Activated T-helper 1 cell treated with anti-CD3 and anti-CD28 coated beads, Interleukin-2, amount 50 U/mL, for 16 hours (primary cell): Measurements from ENCODE around the gene FOXO1.
A peak's percentile ranks its signal among the peaks of the same experiment; 100 is the strongest.

Experiments used
- DNase-seq, 2 donors: peaks; one replicate each; pipeline ENCODE4 v3.0.0-alpha.2; 2020; ENCODE audit warnings: low read depth in 1 of 2, low spot score in 1 of 2

Gene FOXO1

DNA sequence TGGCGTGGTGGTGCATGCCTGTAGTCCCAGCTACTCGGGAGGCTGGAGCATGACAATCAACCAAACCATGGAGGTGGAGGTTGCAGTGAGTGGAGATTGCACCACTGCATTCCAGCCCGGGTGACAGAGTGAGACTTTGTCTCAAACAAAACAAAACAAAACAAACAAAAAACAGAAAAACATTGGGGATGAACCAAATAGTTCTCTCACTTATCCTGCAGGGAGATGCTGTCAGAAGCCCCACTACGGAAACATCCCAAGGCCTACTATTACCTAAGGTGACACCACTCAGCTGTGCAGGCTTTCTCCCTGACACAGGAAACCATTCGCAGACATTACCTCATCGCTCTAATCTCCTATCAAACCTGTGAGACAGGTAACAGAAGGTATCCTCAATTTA lies 113.5 kb downstream of the FOXO1 start:
- DNase-seq, result no peak

GRCh38 chr13:40550130-40550529 lies 116.3 kb downstream of the FOXO1 start:
- DNase-seq, result no peak

DNA sequence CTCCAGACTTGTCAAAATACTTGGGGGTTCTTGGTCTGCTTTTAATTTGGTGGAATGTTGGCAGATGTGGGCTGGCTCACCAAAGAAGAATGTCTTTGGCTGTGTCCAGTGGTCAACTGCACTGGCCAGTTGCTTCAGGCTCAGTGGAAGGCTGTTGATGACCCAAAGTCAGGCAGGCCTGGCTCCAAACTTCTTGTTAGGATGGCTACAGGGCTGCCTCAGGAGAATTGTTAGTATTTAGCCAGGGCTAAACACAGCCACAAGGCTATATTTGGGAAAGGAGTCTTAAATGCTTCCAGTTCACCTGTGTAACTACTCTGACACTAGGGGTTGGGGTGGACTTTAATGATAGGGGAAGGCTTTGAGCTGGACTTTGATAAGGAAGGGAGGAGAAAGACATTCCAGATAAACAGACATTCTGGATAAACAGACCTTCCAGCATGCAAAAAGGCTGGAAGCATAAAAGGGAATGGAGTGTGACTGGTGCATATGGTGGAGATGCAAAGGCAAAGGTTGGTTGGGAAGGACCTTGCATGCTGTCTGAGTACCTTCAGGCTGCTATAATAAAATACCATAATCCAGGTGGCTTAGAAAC lies 116.8 kb downstream of the FOXO1 start:
- DNase-seq, result no peak

DNA sequence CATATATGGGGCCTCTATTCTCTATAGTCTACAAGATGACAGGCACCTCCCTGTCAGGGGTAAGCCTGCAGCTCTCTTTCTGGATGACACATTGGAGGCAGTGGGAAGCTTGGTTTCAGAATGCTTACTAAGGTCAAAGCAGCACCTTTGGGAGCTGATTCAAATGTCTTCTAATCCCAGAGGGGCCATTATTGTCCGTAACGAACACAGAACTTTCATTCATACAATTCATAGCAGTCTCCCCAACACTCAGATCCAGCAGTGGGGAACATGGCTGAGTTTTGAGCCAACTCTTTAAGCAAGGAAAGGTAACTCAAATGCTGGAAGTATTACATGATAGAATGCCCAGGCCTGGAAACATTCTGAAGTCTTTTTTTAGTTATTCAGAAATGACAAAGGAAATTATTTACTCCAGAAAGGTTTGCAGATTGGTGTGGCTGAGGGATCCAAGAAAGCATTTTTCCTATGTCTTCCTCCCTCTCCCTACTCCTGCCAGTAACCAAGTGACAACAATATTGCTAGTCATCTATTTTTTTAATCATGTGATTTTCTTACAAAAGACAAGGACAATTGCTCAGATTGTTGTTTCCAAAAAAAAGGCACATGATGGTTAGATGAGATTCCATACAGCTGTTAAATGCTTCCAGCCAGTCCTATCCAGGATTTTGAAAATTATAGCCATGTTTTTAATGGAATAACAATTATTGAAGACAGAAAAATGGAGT lies 118.7 kb downstream of the FOXO1 start:
- no peak for DNase-seq

DNA sequence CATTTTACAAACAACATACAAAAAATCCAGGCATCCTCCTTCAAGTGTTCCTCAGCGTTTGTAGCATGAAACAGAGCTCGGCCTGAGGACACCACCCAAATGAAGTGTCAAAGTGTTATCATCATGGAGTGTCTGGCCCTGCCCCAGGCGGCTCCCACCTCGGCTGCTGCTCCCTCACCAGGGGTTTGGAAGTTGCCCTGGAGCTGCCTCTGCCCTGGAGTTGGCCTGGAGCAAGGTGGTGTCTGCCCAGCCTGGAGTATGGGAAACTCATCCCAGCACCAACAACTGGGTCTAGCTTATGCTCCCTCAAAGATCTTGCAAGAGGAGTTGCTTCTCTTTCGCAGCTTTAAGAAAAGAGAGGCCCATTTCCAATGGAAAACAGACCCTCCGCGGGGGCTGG lies 120.4 kb downstream of the FOXO1 start:
- no peak for DNase-seq

DNA sequence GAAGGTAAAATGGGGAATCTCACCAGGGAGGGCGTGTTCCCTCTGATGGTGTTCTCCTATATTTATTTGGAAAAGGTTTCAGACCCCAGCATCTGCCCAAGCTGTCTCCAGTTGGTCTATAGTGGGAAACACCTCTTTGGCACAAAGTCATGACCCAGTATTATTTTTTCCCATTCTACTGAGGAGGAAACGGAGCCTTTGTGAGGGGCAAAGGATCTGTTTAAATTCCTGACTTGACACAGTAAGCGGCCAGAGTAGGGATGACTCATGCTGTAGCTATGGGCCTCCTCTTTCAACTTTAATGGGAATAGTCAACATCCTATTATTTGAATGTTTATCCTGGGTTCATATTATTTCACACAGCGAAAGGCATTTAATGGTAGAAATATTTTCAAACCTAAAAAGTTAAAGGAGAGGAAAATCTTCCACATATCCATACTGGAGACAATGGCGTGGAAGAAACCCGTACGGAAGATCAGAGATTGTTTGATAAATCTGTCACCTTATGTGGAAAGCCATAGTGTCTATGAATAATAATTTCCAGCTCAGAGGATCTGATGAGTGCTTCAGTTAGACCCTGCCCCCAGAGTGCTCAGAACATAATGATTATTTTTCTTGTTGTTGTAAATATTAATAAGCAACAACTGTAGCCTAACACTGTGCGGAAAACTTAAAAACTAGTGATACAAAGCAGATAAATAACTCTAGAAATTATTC lies 126.0 kb downstream of the FOXO1 start:
- DNase-seq, result no peak

DNA sequence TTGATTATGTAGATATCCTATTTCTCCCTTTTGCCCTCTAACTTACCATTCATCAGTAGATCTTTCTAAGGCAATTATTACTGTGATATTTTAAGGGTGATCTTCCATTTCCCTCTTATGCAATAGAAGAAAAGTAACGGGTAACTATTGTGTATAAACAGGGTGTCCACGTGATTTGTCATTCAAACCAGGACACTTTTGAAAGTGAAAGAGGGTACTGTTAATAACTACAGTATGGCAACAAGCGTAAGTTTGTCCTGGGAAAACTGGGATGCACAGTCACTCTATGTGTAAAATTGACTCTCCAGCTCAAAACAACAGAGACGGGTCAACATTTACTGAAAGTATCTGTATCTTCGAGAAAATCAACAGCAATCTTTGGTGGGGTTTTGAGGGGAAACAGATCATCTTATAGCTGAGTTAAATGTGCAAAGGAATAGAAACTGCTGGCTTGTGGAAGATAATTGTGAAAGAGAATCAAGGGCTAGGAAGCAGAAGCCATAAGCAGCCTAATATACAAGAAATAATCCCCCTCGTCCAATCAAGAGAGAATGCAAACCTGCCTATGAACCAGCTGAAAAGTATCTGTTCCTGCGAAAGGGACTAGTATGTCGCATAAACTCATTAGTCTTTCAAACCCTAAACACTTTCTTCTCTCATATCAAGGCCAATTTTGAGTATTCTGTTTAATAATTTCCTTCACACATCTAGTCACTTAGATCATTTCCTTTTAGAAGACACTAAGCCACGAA lies 126.7 kb downstream of the FOXO1 start:
- DNase-seq, result no peak

DNA sequence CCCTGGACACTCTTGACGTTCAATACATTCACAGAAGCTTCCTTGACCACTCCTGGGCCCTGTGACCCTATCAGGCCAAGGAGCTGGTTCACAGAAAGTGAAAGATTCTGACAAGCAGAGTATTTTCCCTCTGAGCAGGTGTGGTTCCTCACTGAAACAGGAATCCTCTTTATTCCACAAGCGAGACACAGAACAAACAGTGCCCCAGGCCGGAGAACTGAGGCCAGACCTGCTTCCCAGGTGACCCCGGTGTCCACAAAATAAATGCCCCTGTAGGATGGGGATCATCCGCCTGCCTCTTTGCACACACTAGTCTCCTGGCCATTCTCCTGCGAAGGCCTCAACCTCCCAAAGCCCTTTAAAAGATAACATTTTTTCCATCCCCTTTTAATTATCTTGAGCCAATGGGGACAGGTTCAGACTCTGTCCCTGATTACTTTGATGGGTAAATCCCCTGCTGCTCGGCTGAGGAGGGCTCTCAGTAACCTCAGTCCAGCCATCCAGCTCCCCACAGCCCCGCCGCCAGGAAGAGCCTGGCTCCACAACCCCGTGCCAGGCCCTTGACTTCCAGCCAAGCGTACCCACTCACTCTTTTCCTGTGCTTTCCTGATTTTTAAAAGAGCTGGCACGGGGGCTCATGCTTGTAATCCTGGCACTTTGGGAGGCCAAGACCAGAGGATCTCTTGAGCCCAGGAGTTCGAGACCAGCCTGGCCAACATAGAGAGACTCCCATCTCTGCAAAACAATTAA lies 129.1 kb downstream of the FOXO1 start:
- no peak for DNase-seq

DNA sequence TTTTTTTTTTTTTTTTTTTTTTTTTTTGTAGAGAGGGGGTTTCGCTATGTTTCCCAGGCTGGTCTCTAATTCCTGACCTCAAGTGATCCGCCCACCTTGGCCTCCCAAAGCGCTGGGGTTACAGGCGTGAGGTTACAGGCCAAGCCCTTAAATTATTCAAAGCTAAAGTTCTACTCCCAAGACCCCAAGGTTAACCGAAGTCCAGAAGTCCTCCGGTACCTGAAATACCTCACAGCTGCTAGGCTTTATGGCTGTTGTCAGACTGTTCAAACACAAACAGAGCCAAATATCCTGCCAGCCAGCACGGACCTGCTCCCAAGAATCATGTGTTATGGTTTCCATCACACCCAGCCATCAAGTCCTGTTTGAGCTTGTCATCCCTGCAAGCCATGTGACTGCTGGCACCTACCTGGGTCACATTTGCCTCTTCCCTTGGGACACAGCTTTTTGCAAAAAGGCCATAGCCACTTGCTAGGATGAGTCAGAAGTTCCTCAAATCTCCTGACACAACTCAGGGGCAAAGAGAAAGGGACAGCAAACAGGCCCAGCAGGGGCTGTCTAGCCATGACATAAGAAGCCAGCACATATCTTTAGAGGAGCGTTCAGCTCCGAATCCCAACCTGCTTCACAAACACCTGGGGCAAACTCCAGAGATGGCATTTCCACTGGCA lies 129.9 kb downstream of the FOXO1 start:
- no peak for DNase-seq

DNA sequence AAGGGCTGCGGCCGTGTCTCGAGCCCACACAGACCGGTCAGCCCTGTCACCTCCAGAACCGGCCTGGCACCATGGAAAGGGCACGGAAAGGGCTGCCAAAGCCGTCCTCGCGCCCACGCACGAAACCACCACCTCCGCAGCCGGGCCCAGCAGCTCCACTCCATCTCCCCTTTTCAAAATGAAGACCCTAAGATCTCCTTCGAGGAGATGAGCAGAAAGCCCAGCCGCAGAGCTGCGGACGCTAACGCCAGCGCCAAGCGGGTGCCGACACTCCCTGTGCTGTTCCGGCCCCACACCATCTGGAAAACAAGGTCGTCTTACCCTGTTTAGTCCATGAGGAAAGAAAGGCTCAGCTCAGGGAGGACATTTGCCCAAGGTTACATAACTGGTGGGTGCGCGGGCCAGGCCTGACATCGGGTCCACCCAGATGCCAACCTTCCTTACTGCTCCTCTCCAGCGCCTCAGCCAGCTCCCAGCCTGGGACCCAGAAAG lies 131.1 kb downstream of the FOXO1 start:
- DNase-seq, result no peak

DNA sequence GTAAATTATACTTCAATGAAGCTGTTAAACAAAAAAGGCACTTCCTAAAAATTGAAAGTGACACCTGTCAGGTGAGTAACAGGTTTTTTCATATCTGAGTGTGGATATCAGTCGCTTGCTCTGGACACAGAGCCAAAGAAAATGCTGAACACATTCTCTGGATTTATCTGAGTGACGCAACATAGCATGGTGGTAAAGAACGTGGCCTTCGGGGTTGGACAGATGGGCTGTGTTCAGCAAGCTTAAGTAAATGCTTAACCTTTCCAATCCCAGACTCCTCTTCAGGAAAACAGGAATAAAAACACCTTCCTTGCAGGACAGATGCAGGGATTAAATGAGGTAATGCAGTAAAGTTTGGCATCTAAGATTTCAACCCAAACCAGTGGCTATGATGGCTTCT lies 132.0 kb downstream of the FOXO1 start:
- no peak for DNase-seq

- no peak for DNase-seq
Observed at GRCh38 chr13:40533072-40533471, 133.4 kb downstream of the FOXO1 start.

- DNase-seq, result no peak
Observed at GRCh38 chr13:40530961-40531360, 135.5 kb downstream of the FOXO1 start.

DNA sequence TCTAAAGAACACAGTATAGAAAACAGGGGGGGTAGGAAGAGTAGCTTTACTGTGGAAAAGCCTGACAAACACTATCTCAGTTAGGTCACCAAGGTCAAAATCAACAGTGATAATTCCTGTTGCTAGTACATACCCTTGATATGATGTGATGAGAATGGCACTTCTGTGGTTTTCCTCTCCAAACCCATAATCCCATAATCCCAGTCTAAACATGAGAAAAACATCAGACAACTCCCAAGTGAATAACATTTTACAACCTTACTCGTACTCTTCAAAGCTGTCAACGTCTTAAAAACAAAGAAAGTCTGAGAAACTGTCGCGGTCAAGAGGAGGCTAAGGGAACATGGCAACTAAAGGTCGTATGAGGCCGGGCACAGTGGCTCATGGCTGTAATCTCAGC lies 137.6 kb downstream of the FOXO1 start:
- DNase-seq, result no peak

DNA sequence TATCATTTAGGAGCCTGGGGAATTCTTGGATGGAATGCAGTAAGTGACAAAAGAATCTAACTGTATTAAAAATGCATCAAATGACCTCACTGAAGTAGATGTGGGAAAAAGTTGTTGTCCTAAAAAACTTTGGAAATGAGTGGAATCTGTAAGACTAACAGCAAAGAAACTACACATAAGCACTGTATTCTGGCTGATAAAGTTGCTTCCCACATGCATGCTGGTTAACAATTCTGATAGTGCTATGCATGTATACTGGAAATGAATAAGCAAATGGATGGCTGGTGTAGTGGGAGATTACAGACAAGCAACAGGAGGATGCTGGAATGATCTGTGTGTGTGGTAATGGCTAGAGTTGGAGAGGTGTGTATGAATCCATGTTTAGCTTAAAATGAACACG lies 138.5 kb downstream of the FOXO1 start:
- DNase-seq, result no peak

- no peak for DNase-seq
Observed at GRCh38 chr13:40522282-40522681, 144.2 kb downstream of the FOXO1 start.

DNA sequence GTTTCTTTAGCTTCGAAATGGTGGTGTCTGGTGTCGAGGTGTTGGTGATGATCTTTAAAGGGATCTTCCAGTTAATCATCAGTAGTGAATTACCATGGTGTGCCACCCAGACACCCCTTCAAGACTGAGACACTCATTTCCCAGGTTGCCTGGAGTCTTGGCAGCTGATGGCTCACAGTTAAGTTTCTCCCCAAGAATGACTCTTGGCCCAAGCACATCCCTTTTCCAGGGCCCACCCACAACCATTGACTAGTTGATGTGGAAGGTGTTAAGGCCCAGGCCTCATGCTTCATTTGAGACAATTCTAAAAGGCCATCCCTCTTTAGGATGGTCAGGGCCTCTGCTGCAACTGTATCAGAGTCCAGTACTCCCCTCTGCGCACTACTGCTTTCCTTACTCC lies 145.5 kb downstream of the FOXO1 start:
- no peak for DNase-seq

DNA sequence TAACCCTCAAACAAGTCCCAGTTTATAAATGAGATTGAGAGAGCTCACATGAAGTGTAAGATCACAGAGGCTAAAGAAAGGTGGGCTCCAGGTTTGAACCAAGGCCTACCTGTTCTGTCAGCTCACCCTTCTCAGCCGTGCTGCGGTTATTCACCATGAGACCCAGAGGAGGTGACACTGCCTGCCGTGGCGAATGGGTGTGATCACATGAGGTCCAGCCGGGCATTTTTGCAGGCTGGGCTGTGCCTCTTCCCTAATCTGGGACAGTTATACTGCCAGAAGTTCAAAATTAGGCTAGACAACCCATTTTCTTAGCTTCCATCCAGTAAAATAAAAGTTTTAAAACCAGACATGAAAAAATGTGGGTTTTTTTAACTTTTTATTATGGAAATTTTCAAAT lies 146.8 kb downstream of the FOXO1 start:
- no peak for DNase-seq

DNA sequence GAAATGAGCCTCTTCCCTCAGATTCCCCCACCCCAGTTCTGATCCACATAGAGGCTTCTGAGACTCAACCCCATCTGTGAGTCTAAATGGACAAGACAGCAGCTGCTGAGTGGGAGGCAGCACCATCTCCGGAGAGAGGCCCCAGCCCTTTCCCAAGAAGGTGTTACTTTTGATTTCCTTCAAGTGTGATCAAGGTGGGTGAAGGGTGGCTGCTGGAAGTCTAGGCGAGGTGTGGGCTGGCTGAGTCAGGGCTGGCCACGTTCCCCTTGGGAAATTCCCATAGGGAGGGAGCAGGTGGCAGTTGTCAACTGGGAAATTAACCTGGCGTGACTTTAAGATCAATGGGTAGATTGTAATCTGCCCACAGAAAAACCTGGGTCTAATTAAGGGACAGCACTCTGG lies 148.0 kb downstream of the FOXO1 start:
- DNase-seq, result peak in 1 of 2 donors; percentile 53
